GM18502 (cell line): ENCODE results near the gene MRM1.

Source experiments
- ATAC-seq: cut with Tn5 transposase; IDR thresholded peaks from one replicate; pipeline ENCODE4 v1.9.1; 2021; ENCODE audit warnings: mild to moderate bottlenecking; ENCODE audit not compliant: unreplicated experiment, poor library complexity

MRM1 gene

GRCh38 chr17:36628576-36628975 is 27.2 kb downstream of the MRM1 start:
- ATAC-seq, result no peak

DNA sequence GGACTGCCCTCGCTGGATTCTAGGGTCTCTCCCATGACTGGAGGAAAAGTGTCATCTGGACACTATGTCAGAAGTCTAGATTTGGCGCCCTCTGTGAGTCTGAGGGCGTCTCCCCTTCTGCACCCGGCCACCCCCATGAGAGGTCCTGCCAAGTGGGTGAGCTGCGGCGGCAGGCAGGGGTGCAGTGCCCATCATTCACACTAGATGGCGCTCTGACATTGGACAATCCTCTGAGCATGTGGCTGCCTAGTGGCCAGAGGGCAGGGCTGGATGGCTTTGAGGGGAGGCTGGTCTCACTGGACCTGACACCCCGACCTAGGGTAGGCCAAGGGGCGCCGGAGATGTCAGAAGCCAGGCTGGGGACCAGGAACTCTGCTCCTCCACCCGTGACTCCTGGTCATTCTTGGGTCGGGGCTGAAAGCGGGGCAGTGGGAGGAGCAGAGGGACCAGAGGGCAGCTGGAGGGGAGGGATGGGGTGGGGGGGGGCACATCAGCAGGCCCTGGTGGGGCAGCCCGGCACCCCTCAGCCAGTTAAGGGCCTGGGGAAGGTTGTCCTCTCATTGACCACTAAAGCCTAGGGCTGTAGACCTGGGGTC is 28.0 kb downstream of the MRM1 start:
- no peak for ATAC-seq

DNA sequence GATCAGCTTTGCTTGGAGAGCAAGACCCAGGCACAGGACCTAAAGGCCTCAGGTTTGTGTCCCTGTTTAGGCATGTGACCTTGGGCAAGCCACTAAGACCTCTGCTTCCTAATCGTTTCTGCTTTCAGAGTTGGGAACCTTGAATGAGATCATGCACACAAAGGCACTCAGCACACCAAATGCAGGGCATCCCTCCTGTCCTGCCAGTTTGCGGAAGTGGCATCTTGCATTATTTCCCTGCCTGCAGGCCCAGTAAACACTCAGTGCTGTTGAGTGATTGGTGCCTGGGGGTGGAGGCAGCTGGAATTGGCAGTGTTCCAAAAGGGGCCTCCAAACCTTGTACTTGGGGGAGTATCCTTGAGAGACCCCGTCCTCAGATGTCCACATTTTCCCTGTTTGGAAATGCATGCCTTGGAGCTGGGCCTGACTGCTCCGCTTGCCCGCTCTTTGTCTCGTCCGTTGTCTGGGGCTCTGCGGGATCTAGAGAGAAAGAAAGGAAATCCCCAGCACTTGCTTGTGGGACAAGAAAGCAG is 28.7 kb downstream of the MRM1 start:
- no peak for ATAC-seq

GRCh38 chr17:36631022-36631421 is 29.6 kb downstream of the MRM1 start:
- ATAC-seq, result no peak

DNA sequence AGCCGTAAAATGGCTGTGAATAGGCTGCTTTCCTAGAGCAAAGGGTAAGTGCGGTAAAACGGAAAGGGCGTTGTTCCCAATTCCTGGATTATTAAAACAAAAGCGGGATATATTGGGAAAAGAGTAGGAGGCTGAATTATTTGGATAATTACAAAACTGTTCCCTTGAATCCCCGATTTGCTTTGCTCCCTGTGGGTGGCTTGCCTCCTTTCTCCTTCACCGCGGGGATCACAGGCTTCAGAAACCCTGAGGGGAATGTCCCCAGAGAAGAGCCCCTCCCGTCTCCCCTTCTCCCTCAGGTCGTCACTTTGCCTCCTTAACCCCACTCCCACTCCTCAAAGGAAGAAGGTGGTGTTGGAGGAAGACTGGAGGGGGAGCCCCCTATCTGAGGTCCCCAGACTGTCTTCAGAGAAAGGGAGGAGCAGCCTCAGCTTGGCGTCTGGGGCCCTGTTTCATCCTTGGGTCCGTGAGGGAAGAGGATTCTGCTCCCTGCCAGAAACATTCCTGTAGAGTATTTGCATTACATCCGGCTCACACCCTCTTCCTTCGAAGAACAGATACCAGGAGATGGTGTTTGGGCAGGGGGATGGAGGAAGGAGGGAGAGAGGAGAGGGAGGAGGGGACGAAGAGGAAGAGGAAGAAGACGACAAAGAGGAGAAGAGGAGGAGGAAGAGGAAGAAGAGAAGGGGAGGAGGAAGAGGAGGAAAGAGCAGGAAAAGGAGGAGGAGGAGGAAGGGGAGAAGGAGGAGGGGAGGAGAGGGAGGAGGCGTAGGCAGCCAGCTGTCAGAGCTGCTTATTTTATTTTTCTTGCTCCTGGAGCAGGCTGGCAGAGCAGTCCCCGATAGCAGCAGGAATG is 31.8 kb downstream of the MRM1 start:
- ATAC-seq, result no peak

- no peak for ATAC-seq
Observed at GRCh38 chr17:36640346-36640745, 39.0 kb downstream of the MRM1 start.

DNA sequence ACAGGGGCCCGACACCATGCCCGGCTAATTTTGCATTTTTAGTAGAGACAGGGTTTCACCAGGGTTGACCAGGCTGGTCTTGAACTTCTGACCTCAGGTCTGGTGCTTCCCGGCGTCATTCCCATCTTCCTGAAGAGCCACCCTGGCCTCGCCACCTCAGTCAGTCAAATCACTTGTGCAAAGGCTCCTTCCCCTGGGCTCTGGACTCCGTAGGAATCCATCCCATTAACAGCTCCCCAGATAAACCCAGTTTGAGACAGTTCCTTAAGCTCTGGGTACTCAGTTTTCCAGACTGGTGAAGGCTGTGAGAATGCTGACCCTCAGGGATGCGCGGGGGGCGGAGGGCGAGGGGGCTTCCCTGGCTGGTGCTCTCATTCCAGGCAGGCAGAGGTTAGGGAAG is 39.5 kb downstream of the MRM1 start:
- ATAC-seq, result no peak

DNA sequence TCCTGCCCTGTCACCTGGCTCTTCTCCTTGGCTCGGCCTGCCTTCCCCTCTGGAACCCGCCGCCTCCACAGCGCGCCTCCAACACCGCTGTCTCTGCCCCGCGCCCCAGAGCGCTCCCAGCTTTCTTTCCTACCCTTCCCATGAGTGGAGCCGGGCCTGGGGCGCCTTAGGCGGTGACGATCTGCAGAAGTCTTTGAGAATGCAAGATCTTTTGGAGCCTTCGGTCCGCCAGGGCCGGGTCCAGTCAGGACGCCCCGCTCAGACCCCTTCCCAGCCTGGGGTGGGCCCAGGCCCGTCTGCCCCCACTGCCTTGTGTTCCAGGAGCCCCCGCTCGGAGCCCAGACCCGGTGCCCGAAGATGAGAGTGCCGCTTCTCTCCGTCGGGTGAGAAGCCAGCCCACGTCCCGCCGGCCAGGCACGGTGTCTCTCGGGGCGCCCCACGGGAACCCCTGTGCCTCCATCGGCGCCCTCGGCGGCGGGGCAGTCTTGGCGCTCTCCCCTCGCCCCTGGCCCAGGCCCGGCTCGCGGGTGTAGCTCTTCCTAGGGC is 40.0 kb downstream of the MRM1 start:
- no peak for ATAC-seq

DNA sequence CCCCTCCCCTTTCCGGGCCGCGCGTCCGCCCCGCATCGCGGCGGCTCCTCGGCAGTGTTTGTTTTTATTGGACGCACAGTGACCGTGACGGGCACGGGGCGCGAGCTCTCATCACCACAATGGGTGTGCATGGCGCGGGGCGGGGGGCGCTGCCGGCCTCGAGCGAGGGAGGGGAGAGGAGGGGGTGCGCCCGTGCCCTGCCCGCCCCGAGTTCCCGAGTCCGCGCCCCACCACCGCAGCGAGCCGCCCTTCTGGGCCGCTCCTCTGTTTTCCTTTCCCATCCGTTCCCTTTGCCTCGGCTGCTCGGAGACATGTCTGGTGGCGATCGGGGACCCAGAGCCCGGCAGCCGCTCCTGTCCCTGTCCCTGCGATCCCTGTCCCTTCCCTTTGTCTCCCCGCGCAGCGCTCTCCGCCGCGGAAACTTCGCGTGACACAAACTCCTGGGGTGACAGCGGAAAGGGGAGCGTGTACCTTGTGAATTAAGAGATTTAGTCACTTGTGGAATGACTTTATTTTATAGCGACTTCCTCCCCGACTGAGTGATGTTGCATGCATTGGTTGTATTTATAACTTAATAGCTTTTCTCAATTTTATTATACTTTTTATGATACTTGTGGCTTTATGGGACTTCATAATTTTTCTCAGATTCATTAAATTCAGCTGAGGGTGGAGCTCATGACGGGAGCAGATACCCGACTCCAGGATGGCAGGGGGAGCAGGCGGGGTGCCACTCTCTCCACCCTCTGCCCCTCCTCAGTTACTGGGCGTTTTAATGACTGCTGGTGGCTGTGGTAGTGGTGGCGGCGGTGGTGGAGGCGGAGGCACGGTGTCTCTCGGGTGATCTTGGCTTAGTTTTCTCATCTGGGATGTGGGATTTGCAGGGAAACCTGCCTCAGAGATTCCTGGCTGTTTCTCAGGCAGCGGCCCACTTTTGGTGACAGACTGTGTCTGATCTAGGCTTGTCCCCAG is 40.8 kb downstream of the MRM1 start:
- ATAC-seq, result no peak

DNA sequence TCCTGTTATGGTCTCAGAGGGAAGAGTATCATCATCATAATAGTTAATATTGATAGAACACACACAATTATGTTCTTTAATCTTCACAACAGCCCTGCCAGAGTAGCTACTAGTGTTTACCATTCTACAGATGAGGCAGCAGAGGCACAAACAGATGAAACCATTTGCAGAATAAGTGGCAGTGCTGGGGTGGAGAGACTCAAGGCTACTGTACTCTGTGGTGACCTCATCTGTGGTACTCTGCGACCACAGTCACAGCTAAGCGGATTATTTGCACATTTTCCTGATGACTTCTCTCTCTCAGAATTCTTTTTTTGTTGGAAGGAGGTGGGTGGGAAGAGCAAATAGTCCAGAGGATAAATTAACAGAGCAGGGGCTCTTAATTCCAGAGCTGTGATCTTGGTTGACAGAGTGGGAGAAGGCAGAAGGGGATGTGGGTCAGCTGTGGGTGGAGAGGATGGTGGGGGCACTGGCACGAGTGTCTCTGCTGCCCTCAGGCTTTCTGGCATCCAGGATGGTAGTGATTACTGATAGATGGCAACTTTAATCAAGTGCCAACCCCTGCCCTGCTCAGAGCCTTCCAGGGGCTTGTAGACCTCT is 41.8 kb downstream of the MRM1 start:
- ATAC-seq, result no peak

- ATAC-seq, result no peak
Observed at GRCh38 chr17:36645422-36645821, 44.0 kb downstream of the MRM1 start.

DNA sequence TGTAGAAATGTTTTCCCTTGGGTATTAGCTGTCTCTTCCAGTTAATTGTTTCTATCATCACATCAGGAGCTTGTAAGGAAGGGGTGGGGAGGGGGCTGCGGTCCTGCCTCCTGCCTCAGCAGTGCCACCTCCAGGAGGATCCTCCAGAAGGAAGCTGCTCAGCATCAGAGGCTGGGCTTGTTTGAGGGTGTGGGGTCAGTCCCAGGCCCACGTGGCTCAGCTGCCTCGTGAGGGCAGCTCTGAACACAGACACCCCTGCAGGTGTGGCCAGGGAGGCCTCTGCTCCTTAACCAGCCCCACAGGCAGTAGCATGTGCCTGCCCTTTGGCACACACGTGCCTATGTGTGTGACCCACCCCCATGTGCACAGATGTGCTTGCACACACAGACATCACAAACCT is 46.3 kb downstream of the MRM1 start:
- ATAC-seq, result no peak

DNA sequence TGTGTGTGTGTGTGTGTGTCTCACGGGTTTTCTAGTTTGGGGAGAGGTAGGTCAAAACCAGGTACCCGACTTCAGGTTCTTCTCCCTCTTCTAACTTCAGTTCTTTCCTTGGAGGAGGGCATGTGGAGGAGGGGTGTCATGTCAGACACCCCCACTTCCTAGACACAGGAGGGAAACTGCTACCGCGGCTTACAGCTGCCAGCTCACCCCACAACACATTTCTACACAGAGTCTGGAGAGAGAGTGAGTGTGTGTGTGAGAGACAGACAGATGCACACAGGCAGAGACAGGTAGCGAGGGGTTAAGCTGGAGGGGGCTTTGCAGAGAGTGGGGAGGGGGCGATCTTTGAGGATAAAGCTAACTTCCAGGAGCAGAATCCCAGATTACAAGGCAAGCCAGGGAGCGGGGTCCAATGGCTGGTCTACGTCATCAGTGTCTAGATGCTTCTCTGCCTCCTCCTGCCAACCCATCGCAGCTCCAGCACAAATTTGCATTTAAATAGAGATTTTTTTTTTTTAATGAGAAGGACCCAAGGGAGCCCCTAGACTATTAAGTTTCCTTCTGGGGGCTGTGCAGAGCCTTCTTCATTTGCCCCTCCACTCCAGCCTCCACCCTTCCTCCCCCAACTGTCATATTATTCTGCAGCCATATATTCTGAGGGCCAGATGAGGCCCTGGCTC is 48.9 kb downstream of the MRM1 start:
- no peak for ATAC-seq

GRCh38 chr17:36653374-36653773 is 52.0 kb downstream of the MRM1 start:
- ATAC-seq, result no peak

GRCh38 chr17:36653856-36654255 is 52.5 kb downstream of the MRM1 start:
- ATAC-seq, result no peak

- no peak for ATAC-seq
Observed at GRCh38 chr17:36655726-36656125, 54.3 kb downstream of the MRM1 start.

DNA sequence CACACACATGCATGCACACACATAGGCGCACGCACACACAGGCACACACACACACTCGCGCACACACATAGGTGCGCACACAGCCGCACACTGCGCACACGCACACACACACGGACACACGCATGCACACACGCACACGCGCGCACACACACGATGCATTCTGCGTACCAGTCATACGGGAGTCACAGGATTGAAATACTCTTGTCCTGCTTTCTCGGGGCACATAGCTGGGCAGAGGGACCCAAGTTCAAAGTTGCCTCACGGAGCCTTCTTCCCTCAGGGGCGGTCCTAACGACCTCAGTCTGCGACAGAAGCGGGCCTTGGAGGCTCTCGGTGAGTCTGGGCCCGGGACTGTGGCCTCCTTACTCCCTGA is 56.0 kb downstream of the MRM1 start:
- no peak for ATAC-seq

DNA sequence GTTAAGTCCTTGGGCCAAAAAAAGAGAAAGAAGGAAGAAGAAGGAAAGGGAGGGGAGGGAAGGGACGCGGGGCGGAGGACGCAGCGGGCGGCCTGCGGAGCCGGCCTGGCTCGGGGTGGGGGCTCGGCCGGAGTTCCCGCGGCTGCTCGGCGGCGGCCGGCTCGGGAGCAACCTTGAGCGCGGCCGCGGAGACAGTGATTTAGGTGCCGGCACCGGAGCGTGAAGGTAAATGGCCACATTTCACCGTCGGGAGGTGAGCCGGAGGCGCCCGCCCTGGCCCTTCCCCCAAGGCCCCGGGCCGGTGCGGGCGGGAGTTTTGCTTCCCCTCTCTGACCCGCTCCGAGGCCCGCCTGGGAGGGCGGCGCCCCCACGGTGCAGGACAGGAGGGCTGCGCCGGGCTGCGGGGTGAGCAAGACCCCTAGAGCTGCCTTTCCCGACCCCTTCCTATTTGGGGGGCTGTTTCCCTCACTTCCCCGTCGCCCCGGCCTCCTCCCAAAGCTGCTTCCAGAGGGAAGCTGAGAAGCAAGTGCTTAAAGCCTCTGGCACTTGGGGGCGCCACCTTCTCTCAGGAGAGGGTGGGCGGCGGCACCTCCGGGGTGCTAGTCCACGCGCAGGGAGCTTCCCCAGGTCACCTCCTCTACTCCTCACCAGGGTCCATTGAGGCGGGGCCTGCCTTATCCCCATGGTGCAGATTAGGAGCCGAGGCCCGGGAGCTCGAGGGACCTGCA is 56.5 kb downstream of the MRM1 start:
- ATAC-seq, result no peak
